Measurements from ENCODE around the gene SFN. TPM values are rescaled to one million over a fixed set of nuclear protein-coding genes. Genes with fewer than 3 reads are reported as not detected.

SFN gene
- total RNA-seq, 1 donor from 2014 or later = 0.21 TPM

DNA sequence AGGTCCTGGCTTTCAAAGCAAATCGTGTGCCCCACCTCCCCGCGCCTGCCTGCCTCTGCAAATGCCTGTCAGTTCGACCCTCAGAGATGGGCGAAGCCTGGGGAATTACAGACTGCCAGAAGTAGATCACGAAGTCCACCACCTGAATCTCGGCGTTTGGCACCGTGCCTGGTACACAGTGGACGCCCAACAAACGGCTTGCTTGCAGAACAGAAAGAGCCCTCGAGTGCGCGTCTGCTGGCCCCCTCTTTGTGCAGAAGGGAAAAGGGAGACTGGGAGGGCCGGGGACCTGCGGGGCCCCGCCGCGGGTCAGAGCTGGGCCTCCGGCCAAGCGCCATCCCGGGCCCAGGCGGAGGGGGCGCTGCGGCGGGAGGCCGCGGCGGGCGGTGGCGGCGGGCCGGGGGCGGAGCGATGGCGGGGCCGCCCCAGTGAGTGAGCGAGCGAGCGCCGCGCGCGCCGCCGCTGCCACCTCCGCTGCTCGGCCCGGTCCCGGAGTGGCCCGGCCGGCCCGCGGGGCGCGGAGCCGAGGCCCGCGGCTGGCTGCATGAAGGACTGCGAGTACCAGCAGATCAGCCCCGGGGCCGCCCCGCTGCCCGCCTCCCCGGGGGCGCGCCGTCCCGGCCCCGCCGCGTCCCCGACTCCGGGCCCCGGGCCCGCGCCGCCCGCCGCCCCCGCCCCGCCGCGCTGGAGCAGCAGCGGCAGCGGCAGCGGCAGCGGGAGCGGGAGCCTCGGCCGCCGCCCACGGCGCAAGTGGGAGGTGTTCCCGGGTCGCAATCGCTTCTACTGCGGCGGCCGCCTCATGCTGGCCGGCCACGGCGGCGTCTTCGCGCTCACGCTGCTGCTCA is 36.5 kb upstream of the SFN start, which contains the start of gene ZDHHC18:
ZDHHC18 (plus strand) TSS at position 428 of the 845 bp plus-strand sequence; CDS start at position 545, 117 bp downstream.
- Mint-ChIP-seq H3K27ac (peak within 1 kb of the TSS; percentile 98), H3K4me3 (peak within 1 kb of the TSS; percentile 99), H3K36me3 (peaks cover 2% of the 10 kb centered on the region), H3K9me3 (no peaks in the 10 kb centered on the region), H3K4me1 (peaks cover 25% of the 10 kb centered on the region), H3K27me3 (ENCODE audit: insufficient read depth, low read depth) (peaks cover 14% of the 10 kb centered on the region)
- H2AFZ ChIP-seq (replicated peaks) = peak within 1 kb of the TSS; percentile 92
- H3K79me2 ChIP-seq (ENCODE audit: low read depth) = peaks cover 46% of the 10 kb centered on the region
- no peaks in the 10 kb centered on the region for H3K9me3 ChIP-seq (ENCODE audit: low read depth)
- TF ChIP-seq, protein P1, sequence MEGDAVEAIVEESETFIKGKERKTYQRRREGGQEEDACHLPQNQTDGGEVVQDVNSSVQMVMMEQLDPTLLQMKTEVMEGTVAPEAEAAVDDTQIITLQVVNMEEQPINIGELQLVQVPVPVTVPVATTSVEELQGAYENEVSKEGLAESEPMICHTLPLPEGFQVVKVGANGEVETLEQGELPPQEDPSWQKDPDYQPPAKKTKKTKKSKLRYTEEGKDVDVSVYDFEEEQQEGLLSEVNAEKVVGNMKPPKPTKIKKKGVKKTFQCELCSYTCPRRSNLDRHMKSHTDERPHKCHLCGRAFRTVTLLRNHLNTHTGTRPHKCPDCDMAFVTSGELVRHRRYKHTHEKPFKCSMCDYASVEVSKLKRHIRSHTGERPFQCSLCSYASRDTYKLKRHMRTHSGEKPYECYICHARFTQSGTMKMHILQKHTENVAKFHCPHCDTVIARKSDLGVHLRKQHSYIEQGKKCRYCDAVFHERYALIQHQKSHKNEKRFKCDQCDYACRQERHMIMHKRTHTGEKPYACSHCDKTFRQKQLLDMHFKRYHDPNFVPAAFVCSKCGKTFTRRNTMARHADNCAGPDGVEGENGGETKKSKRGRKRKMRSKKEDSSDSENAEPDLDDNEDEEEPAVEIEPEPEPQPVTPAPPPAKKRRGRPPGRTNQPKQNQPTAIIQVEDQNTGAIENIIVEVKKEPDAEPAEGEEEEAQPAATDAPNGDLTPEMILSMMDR (IDR thresholded peaks at IDR 0.05) = peak; percentile 52
- TF ChIP-seq EZH2phosphoT487 (IDR thresholded peaks at IDR 0.05) = no peak
- peaks cover 42% of the 10 kb centered on the region for H4K20me1 ChIP-seq (ENCODE audit: low read depth)
- peak within 1 kb of the TSS; percentile 99 for H3K4me2 ChIP-seq
- peak within 1 kb of the TSS; percentile 94 for H3K4me3 ChIP-seq
- no peaks in the 10 kb centered on the region for H3K27me3 ChIP-seq
- H3K4me1 ChIP-seq = peaks cover 30% of the 10 kb centered on the region
- peak within 1 kb of the TSS; percentile 84 for H3K9ac ChIP-seq
- H3K36me3 ChIP-seq = no peaks in the 10 kb centered on the region
- peaks cover 20% of the 10 kb centered on the region for H3F3A ChIP-seq (ENCODE audit: low read depth)
- H3K27ac ChIP-seq = no peak within 1 kb of the TSS
- peak; percentile 89 for DNase-seq (ENCODE audit: low spot score)

DNA sequence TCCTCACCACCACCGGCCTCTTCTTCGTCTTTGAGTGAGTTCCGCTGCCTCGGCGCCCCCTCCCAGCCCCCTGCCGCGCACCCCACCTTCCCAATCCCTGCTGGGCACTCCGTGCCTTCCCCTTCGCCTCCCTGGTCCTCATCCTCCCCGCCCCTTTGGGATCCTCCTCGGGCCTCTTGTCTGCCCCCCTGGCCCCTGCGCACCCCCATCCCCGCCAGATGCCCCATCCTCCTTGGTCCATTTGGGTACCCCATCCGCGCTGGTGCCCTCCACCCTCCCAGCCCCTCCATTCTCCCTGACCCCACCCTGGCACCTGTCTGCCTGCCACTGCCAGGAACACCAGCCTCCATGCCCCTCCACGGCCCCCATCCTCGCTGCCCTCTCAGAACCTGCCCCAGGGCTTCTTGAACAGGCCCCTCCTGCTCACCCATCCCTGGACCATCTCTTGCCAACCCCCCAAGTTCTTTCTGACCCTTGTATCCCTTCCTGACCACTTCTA is 35.8 kb upstream of the SFN start:
- Histone ChIP-seq H3K27me3 (no peaks in the 10 kb centered on the region), H3K4me3 (peak overlapping the region; percentile 94), H4K20me1 (ENCODE audit: low read depth) (peaks cover 49% of the 10 kb centered on the region), H3K9me3 (ENCODE audit: low read depth) (no peaks in the 10 kb centered on the region), H3K27ac (no peak overlapping the region), H3K9ac (peak overlapping the region; percentile 84), H3K4me2 (peak overlapping the region; percentile 99), H3K79me2 (ENCODE audit: low read depth) (peaks cover 51% of the 10 kb centered on the region), H3F3A (ENCODE audit: low read depth) (peaks cover 20% of the 10 kb centered on the region), H3K4me1 (peaks cover 30% of the 10 kb centered on the region), H2AFZ (replicated peaks) (no peak overlapping the region), H3K36me3 (no peaks in the 10 kb centered on the region)
- peaks cover 25% of the 10 kb centered on the region for H3K4me1 Mint-ChIP-seq
- peaks cover 6% of the 10 kb centered on the region for H3K36me3 Mint-ChIP-seq
- H3K27ac Mint-ChIP-seq = peak overlapping the region; percentile 31
- peaks cover 14% of the 10 kb centered on the region for H3K27me3 Mint-ChIP-seq (ENCODE audit: insufficient read depth, low read depth)
- TF ChIP-seq EZH2 (IDR thresholded peaks at IDR 0.05) = no peak
- TF ChIP-seq EZH2phosphoT487 (IDR thresholded peaks at IDR 0.05) = no peak
- TF ChIP-seq, protein P1 (IDR thresholded peaks at IDR 0.05) = no peak
- no peaks in the 10 kb centered on the region for H3K9me3 Mint-ChIP-seq
- no peak for DNase-seq (ENCODE audit: low spot score)
- peak overlapping the region; percentile 92 for H3K4me3 Mint-ChIP-seq

DNA sequence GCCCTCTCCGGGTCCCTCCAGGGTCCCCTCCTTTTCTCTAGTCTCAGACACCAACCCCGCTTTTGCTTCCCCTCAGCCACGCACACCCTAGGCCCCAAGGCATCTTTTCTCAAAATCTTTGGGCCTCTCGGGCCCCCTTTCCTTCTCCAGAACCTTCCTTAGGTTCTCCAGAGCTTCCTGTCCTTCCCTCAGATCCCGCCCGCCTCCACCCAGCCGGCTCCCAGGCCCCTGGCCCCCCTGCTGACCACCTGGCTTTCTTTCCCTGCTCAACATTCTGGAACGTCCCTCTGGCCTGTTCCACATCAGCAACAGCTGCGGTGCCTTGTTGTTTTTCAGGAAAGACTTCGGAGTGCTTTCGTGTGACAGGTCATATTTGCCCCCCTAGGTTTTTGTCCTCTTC is 35.3 kb upstream of the SFN start:
- peaks cover 25% of the 10 kb centered on the region for H3K4me1 Mint-ChIP-seq
- H3K79me2 ChIP-seq (ENCODE audit: low read depth) = peaks cover 51% of the 10 kb centered on the region
- peak overlapping the region; percentile 94 for H3K4me3 ChIP-seq
- H2AFZ ChIP-seq (replicated peaks) = no peak overlapping the region
- no peaks in the 10 kb centered on the region for H3K9me3 Mint-ChIP-seq
- H3K36me3 Mint-ChIP-seq = peaks cover 9% of the 10 kb centered on the region
- peaks cover 20% of the 10 kb centered on the region for H3F3A ChIP-seq (ENCODE audit: low read depth)
- no peaks in the 10 kb centered on the region for H3K36me3 ChIP-seq
- peaks cover 30% of the 10 kb centered on the region for H3K4me1 ChIP-seq
- H3K9me3 ChIP-seq (ENCODE audit: low read depth) = no peaks in the 10 kb centered on the region
- peak overlapping the region; percentile 84 for H3K9ac ChIP-seq
- TF ChIP-seq EZH2phosphoT487 (IDR thresholded peaks at IDR 0.05) = no peak
- TF ChIP-seq EZH2 (IDR thresholded peaks at IDR 0.05) = no peak
- TF ChIP-seq, protein P1 (IDR thresholded peaks at IDR 0.05) = no peak
- H3K27ac Mint-ChIP-seq = peak overlapping the region; percentile 94
- DNase-seq (ENCODE audit: low spot score) = peak; percentile 39
- peaks cover 14% of the 10 kb centered on the region for H3K27me3 Mint-ChIP-seq (ENCODE audit: insufficient read depth, low read depth)
- no peaks in the 10 kb centered on the region for H3K27me3 ChIP-seq
- H3K4me3 Mint-ChIP-seq = peak overlapping the region; percentile 92
- peak overlapping the region; percentile 99 for H3K4me2 ChIP-seq
- peaks cover 54% of the 10 kb centered on the region for H4K20me1 ChIP-seq (ENCODE audit: low read depth)
- H3K27ac ChIP-seq = no peak overlapping the region

Data from neural progenitor cell (in vitro differentiated cells).